GM23338 (cell line): ENCODE data around the gene SASH3. TPM values are rescaled to one million over a fixed set of nuclear protein-coding genes. Genes with fewer than 3 reads are reported as not detected.
A peak's percentile ranks its signal among the peaks of the same experiment; 100 is the strongest.

Experiments
- ATAC-seq: fragments of 200-7000 bp; cut with Tn5 transposase; 3 replicates; pipeline ENCODE4 v1.9.1; 2020
- DNase-seq: peaks from one replicate; pipeline ENCODE4 v3.0.0-alpha.2; 2015; ENCODE audit warnings: low spot score
- H2AFZ ChIP-seq: fragments of 200-600 bp; sonication (generic); 2 replicates; pipeline ENCODE4 v1.8.0; 2016; ENCODE audit warnings: antibody characterized with exemption, mild to moderate bottlenecking, moderate library complexity
- H3F3A ChIP-seq: fragments of 200-600 bp; sonication (generic); replicated peaks from 2 replicates; pipeline ENCODE4 v1.8.0; 2017; ENCODE audit warnings: antibody characterized with exemption, mixed run types, low read depth
- H3K27ac ChIP-seq: fragments of 200-600 bp; sonication (generic); 2 replicates; pipeline ENCODE4 v1.6.1; 2016; ENCODE audit warnings: low read depth
- H3K27me3 ChIP-seq: fragments of 200-600 bp; sonication (generic); 2 replicates; pipeline ENCODE4 v1.8.0; 2016; ENCODE audit warnings: mild to moderate bottlenecking, mixed run types, moderate library complexity; ENCODE audit not compliant: insufficient read depth
- H3K36me3 ChIP-seq: fragments of 200-600 bp; sonication (generic); 2 replicates; pipeline ENCODE4 v1.8.0; 2016; ENCODE audit warnings: mild to moderate bottlenecking; ENCODE audit not compliant: insufficient read depth
- H3K4me1 ChIP-seq: fragments of 200-600 bp; sonication (generic); 2 replicates; pipeline ENCODE4 v1.8.0; 2016; ENCODE audit warnings: mild to moderate bottlenecking, moderate library complexity; ENCODE audit not compliant: insufficient read depth
- H3K4me2 ChIP-seq: fragments of 200-600 bp; sonication (generic); 2 replicates; pipeline ENCODE4 v1.7.1; 2017; ENCODE audit warnings: mixed run types
- H3K4me3 ChIP-seq: fragments of 200-600 bp; sonication (generic); 2 replicates; pipeline ENCODE4 v1.6.1; 2016; ENCODE audit warnings: mixed run types
- H3K79me2 ChIP-seq: fragments of 200-600 bp; sonication (generic); replicated peaks from 2 replicates; pipeline ENCODE4 v1.8.0; 2017; ENCODE audit warnings: mild to moderate bottlenecking; ENCODE audit not compliant: insufficient read depth
- H3K9me2 ChIP-seq: fragments of 200-600 bp; sonication (generic); 2 replicates; pipeline ENCODE4 v1.8.0; 2017; ENCODE audit not compliant: insufficient read depth
- H4K20me1 ChIP-seq: fragments of 200-600 bp; sonication (generic); replicated peaks from 2 replicates; pipeline ENCODE4 v1.8.0; 2017; ENCODE audit warnings: mild to moderate bottlenecking; ENCODE audit not compliant: insufficient read depth
- H3K27ac Mint-ChIP-seq: 2 replicates; pipeline ENCODE4 v1.8.0; 2020; ENCODE audit warnings: inconsistent platforms, mild to moderate bottlenecking, moderate library complexity, mixed read lengths
- H3K27me3 Mint-ChIP-seq: 3 replicates; pipeline ENCODE4 v1.8.0; 2022; ENCODE audit warnings: low read depth, mild to moderate bottlenecking, moderate library complexity, mixed read lengths, inconsistent platforms; ENCODE audit not compliant: insufficient read depth, poor library complexity
- H3K36me3 Mint-ChIP-seq: 3 replicates; pipeline ENCODE4 v1.8.0; 2021; ENCODE audit warnings: low read depth, mild to moderate bottlenecking, inconsistent platforms, moderate library complexity, mixed read lengths
- H3K4me1 Mint-ChIP-seq: 3 replicates; pipeline ENCODE4 v1.8.0; 2020; ENCODE audit warnings: mild to moderate bottlenecking, inconsistent platforms, mixed read lengths
- H3K4me3 Mint-ChIP-seq: 3 replicates; pipeline ENCODE4 v1.8.0; 2021; ENCODE audit warnings: moderate library complexity, mild to moderate bottlenecking, inconsistent platforms, mixed read lengths
- H3K9me3 Mint-ChIP-seq: 3 replicates; pipeline ENCODE4 v1.8.0; 2020; ENCODE audit warnings: moderate library complexity, mild to moderate bottlenecking, inconsistent platforms, mixed read lengths
- CREB1 ChIP-seq: fragments of 250-450 bp; sonication (Bioruptor Pico); IDR thresholded peaks from 2 replicates; pipeline ENCODE4 v1.5.0; 2020; ENCODE audit warnings: low read depth, mild to moderate bottlenecking, moderate library complexity
- EZH2 ChIP-seq: fragments of 200-600 bp; sonication (generic); IDR thresholded peaks from one replicate; pipeline ENCODE4 v1.8.0; 2017; ENCODE audit warnings: antibody characterized with exemption, mild to moderate bottlenecking, low read depth; ENCODE audit not compliant: unreplicated experiment
- EZH2phosphoT487 ChIP-seq: fragments of 200-600 bp; sonication (generic); IDR thresholded peaks from one replicate; pipeline ENCODE4 v1.8.1; 2018; ENCODE audit warnings: antibody characterized with exemption; ENCODE audit not compliant: unreplicated experiment
- JUNB ChIP-seq: IDR thresholded peaks from one replicate; pipeline ENCODE4 v1.6.1; 2016; ENCODE audit warnings: antibody characterized with exemption; ENCODE audit not compliant: unreplicated experiment
- NANOG ChIP-seq: IDR thresholded peaks from 2 replicates; pipeline ENCODE4 v1.6.1; 2016; ENCODE audit warnings: antibody characterized with exemption, borderline replicate concordance
- POLR2AphosphoS5 ChIP-seq: IDR thresholded peaks from 2 replicates; pipeline ENCODE4 v1.6.1; 2016; ENCODE audit warnings: antibody characterized with exemption, low read depth
- REST ChIP-seq: IDR thresholded peaks from one replicate; pipeline ENCODE4 v1.6.1; 2018; ENCODE audit warnings: antibody characterized with exemption; ENCODE audit not compliant: unreplicated experiment
- STAT1 ChIP-seq: IDR thresholded peaks from one replicate; pipeline ENCODE4 v1.6.1; 2016; ENCODE audit warnings: antibody characterized with exemption; ENCODE audit not compliant: unreplicated experiment
- ZNF114 ChIP-seq: fragments of 250-450 bp; sonication (Bioruptor Pico); IDR thresholded peaks from 2 replicates; pipeline ENCODE4 v1.5.0; 2020; ENCODE audit warnings: mild to moderate bottlenecking, moderate library complexity
- ZNF331 ChIP-seq: fragments of 250-450 bp; sonication (Bioruptor Pico); IDR thresholded peaks from 2 replicates; pipeline ENCODE4 v1.5.0; 2020; ENCODE audit warnings: low read depth, mild to moderate bottlenecking, moderate library complexity
- polyA plus RNA-seq: library from polyadenylated mRNA; unstranded; fragments of >200 nt; fragmentation: Nextera tagmentation; extraction: Ambion mirVana; gene quantifications from 2 replicates; pipeline ENCODE4 v1.2.1, GENCODE V29; 2016
- total RNA-seq: library from RNA; depleted of rRNA; stranded (reverse); fragments of >200 nt; shearing (Covaris generic); gene quantifications from 2 replicates; pipeline ENCODE4 v1.2.3, GENCODE V29; 2014
- TF ChIP-seq, protein P1 (sequence below), 2 experiments: fragments of 200-600 bp in 1 of 2; sonication (generic) in 1 of 2; conservative IDR thresholded peaks; 2 replicates each; pipeline versions ENCODE4 v1.5.1 to v1.6.1; 2016 to 2017; ENCODE audit warnings: antibody characterized with exemption in 2 of 2, low read depth in 2 of 2, mild to moderate bottlenecking in 2 of 2, moderate library complexity in 1 of 2

SASH3 gene
- total and polyA plus RNA-seq, 2 experiments from 2014 or later: 0.18 TPM; not detected in 1

GRCh38 chrX:129793604-129794191, 13.9 kb downstream of the SASH3 start:
- DNase-seq (no peak), ATAC-seq (peak; percentile 52)
- Histone ChIP-seq H3K79me2 (no peaks in the 10 kb centered on the region), H3K27ac (no peak overlapping the region), H3F3A (no peaks in the 10 kb centered on the region), H2AFZ (no peak overlapping the region), H3K4me1 (no peaks in the 10 kb centered on the region), H3K4me2 (no peak overlapping the region), H3K4me3 (no peak overlapping the region), H3K9me2 (no peaks in the 10 kb centered on the region), H3K36me3 (no peaks in the 10 kb centered on the region), H3K27me3 (no peaks in the 10 kb centered on the region), H4K20me1 (no peaks in the 10 kb centered on the region)
- Mint-ChIP-seq H3K36me3 (peaks cover 10% of the 10 kb centered on the region; the same call in 2 of the 3 replicates), H3K9me3 (no peaks in the 10 kb centered on the region), H3K27me3 (peaks cover 2% of the 10 kb centered on the region), H3K4me3 (no peak overlapping the region), H3K4me1 (no peaks in the 10 kb centered on the region), H3K27ac (no peak overlapping the region)
- TF ChIP-seq, protein P1, sequence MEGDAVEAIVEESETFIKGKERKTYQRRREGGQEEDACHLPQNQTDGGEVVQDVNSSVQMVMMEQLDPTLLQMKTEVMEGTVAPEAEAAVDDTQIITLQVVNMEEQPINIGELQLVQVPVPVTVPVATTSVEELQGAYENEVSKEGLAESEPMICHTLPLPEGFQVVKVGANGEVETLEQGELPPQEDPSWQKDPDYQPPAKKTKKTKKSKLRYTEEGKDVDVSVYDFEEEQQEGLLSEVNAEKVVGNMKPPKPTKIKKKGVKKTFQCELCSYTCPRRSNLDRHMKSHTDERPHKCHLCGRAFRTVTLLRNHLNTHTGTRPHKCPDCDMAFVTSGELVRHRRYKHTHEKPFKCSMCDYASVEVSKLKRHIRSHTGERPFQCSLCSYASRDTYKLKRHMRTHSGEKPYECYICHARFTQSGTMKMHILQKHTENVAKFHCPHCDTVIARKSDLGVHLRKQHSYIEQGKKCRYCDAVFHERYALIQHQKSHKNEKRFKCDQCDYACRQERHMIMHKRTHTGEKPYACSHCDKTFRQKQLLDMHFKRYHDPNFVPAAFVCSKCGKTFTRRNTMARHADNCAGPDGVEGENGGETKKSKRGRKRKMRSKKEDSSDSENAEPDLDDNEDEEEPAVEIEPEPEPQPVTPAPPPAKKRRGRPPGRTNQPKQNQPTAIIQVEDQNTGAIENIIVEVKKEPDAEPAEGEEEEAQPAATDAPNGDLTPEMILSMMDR (conservative IDR thresholded peaks at IDR 0.05; ENCODE audit: low read depth in 2 of 2): peak in 1 of 2 experiments; percentile 27; a peak in 2 of 4 replicates
- no peak for TF ChIP-seq REST

- DNase-seq (no peak), ATAC-seq (no peak)
- H3K9me3 Mint-ChIP-seq: no peaks in the 10 kb centered on the region
- no peaks in the 10 kb centered on the region for H3K36me3 ChIP-seq
- H3K4me3 ChIP-seq: no peak overlapping the region
- H3K36me3 Mint-ChIP-seq: peaks cover 15% of the 10 kb centered on the region; the same call in 2 of the 3 replicates
- H3K4me3 Mint-ChIP-seq: no peak overlapping the region
- H4K20me1 ChIP-seq: no peaks in the 10 kb centered on the region
- peaks cover 2% of the 10 kb centered on the region for H3K27me3 Mint-ChIP-seq
- no peak overlapping the region for H2AFZ ChIP-seq
- no peaks in the 10 kb centered on the region for H3K27me3 ChIP-seq
- no peaks in the 10 kb centered on the region for H3F3A ChIP-seq
- no peaks in the 10 kb centered on the region for H3K9me2 ChIP-seq
- H3K4me1 Mint-ChIP-seq: no peaks in the 10 kb centered on the region
- H3K27ac Mint-ChIP-seq: no peak overlapping the region
- no peaks in the 10 kb centered on the region for H3K4me1 ChIP-seq
- no peak overlapping the region for H3K27ac ChIP-seq
- H3K4me2 ChIP-seq: no peak overlapping the region
- H3K79me2 ChIP-seq: no peaks in the 10 kb centered on the region
- TF ChIP-seq, protein P1 (conservative IDR thresholded peaks at IDR 0.05; ENCODE audit: low read depth in 2 of 2): no peak
- TF ChIP-seq EZH2 (no peak), CREB1 (CRISPR knock-in tag) (no peak), REST (no peak), EZH2phosphoT487 (no peak), ZNF331 (CRISPR knock-in tag) (no peak), STAT1 (no peak), POLR2AphosphoS5 (no peak), JUNB (no peak), NANOG (no peak), ZNF114 (CRISPR knock-in tag) (no peak)
Observed at GRCh38 chrX:129795584-129795983, 15.8 kb downstream of the SASH3 start.
